GM12873 (cell line): ENCODE data around the gene NKX3-2.

Experiments
- CTCF ChIP-seq: IDR thresholded peaks from 2 replicates; pipeline ENCODE4 v1.5.1; 2012; ENCODE audit warnings: low read depth, mild to moderate bottlenecking, moderate library complexity, low read length, control low read depth; ENCODE audit not compliant: insufficient read depth; ENCODE audit errors: missing control alignments

The NKX3-2 gene

DNA sequence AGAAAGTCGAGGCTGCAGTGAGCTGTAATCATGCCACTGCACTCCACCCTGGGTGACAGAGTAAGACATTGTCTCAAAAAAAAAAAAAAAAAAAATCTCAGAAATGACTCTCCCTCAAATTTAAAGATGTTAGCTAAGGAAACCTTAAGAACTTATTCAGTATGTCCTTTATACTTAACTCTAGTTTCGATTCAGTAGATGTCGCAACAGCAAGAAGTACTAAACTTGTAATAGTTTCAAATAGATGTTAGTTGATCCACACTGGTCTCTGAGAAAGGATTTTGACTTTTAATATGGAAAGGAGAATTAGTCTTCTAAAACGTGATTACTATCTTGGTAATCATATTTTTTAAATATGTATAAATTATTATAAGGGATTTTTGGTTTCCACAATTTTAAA is 29.6 kb downstream of the NKX3-2 start:
- TF ChIP-seq CTCF: no peak

DNA sequence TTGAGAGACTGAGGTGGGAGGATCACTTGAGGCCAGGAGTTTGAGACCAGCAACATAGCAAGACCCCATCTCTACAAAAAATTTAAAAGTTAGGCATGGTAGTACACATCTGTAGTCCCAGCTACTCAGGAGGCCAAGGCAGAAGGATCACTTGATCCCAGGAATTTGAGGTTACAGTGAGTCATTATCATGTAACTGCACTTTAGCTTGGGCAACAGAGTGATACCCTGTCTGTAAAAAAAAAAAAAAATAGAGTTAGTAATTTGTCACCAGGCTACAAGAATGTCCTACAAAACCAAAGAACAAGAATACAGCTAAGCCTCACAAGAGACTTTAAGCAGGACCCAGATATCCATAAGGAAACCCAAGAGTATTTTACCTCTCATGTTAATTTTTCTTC is 33.2 kb downstream of the NKX3-2 start:
- TF ChIP-seq CTCF: no peak

DNA sequence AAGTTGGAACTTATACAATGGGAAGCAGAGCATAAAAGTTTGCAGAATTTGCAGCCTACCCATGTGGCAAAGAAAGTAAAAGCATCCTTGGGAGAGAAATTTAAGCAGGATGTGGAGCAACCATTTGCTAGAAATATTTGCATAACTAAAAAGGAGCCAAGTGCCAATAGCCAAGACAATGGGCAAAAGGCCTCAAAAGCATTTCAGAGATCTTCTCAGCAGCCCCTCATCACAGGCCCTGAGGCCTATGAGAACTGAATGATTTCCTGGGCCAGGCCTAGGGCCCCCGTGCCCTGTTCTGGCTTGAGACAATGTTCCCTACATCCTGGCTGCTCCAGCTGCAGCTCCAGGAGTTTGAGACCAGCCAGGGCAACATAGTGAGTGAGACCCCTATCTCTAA is 34.9 kb downstream of the NKX3-2 start:
- no peak for TF ChIP-seq CTCF

DNA sequence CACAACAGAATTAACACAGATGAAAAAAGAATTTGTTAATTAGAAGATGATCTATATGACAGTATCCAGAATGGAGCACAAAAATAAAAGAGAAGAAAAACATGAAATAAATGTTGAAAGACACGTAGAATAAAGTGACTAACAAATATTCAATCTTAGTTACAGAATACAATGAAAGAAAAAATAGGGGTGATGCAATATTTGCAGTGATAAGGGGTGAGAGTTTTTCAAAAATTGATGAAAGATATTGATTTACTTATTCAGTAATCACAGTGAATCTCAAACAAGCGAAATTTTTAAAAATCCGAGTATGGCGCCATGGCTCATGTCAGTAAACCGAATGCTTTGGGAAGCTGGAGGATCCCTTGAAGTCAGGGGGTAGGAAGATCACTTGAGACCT is 39.9 kb downstream of the NKX3-2 start:
- TF ChIP-seq CTCF: no peak

DNA sequence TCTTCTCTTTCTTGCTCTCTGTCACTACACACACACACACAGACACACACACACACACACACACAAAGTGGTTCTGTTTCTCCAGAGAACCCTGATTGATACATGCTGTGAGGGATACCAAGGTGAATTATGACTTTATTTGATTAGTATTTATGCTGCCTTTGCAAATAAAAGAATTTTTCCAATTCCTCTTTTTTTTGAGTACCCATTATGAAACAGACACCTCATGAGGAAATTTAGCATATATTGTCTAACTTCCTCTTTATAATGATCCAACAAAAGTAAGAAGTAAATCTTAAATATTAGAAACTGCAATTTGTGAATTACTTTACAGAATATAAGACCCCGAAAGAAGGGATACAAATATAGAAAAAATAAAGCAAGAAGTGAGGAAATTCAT is 45.8 kb downstream of the NKX3-2 start:
- no peak for TF ChIP-seq CTCF

GRCh38 chr4:13496605-13497004 is 47.7 kb downstream of the NKX3-2 start:
- TF ChIP-seq CTCF: no peak

DNA sequence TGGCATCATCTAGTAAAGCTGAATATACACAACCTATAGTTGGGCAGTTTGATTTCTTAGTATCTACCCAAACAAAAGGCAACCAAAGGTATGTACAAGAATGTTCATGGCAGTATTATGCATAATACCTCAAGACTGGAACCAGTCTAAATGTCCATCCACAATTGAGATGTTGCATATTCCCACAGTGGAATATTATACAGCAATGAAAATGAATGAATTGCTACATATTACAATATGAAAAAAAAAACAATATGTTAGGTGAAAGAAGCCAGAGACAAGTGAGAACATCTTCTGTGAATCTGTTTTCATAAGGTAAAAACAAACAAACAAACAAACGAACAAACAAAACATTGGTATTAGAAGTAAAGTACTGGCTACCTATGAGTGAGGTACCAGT is 48.6 kb downstream of the NKX3-2 start:
- TF ChIP-seq CTCF: no peak

DNA sequence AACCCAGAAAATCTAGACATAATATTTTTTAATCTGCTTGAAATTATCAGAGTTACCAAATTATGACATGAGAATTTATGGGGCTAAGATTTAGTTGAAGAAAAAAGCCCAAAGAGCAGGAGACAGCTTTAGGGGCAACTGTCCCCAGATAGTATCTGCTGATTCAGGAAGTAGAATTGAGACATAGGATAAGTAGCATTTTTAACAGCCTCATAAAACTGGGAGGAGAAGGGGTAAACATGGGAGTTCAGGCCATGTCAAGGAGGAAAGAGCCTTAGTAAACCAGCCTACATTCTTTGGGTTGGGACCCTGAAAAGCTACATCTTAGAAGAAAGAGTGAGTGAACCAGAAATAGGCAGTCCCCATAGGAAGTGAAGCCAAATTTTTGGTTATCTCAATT is 50.5 kb downstream of the NKX3-2 start:
- no peak for TF ChIP-seq CTCF
